ENCODE data around the gene IKZF2. TPM values are rescaled to one million over a fixed set of nuclear protein-coding genes. Genes with fewer than 3 reads are reported as not detected.

Gene IKZF2
- total and polyA plus RNA-seq, 10 of the 15 experiments (the other 5 are each of a cell fraction or from before 2014, with no cell fraction given) = 15.2 to 266 (median 87.2) TPM

GRCh38 chr2:213104092-213104902, 47.1 kb downstream of the IKZF2 start (continued):
- TF ChIP-seq NR2C2 (IDR thresholded peaks at IDR 0.05; ENCODE audit: borderline replicate concordance, control insufficient read depth, insufficient read length, low read depth) (no peak), MYB (IDR thresholded peaks at IDR 0.05; ENCODE audit: borderline replicate concordance, low read depth, low read length) (no peak), E2F8 (IDR thresholded peaks at IDR 0.05; ENCODE audit: low read depth, partially characterized antibody) (no peak), RELA (IDR thresholded peaks at IDR 0.05; ENCODE audit: borderline replicate concordance, partially characterized antibody) (no peak)
- TF ChIP-seq, protein P1, sequence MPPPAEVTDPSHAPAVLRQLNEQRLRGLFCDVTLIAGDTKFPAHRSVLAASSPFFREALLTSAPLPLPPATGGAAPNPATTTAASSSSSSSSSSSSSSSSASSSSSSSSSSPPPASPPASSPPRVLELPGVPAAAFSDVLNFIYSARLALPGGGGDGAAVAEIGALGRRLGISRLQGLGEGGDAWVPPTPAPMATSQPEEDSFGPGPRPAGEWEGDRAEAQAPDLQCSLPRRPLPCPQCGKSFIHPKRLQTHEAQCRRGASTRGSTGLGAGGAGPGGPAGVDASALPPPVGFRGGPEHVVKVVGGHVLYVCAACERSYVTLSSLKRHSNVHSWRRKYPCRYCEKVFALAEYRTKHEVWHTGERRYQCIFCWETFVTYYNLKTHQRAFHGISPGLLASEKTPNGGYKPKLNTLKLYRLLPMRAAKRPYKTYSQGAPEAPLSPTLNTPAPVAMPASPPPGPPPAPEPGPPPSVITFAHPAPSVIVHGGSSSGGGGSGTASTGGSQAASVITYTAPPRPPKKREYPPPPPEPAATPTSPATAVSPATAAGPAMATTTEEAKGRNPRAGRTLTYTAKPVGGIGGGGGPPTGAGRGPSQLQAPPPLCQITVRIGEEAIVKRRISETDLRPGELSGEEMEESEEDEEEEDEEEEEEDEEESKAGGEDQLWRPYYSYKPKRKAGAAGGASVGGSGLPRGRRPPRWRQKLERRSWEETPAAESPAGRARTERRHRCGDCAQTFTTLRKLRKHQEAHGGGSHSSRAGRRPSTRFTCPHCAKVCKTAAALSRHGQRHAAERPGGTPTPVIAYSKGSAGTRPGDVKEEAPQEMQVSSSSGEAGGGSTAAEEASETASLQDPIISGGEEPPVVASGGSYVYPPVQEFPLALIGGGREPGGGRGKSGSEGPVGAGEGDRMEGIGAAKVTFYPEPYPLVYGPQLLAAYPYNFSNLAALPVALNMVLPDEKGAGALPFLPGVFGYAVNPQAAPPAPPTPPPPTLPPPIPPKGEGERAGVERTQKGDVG (CRISPR knock-in tag; IDR thresholded peaks at IDR 0.05) = no peak

Data from GM12878 (cell line).